K562 (cell line): ENCODE data around the gene RNF112. TPM values are rescaled to one million over a fixed set of nuclear protein-coding genes. Genes with fewer than 3 reads are reported as not detected.

Experiments used
- ATAC-seq: fragments of 200-7000 bp; cut with Tn5 transposase; 3 replicates; pipeline ENCODE4 v1.9.1; 2020; ENCODE audit warnings: moderate library complexity
- BruUV-seq: library from RNA; stranded (reverse); fragments of 400-500 nt; replicated peaks from 2 replicates; lab custom pipeline; 2021; lab: Mats Ljungman, UMichigan
- CTCF ChIA-PET: fragments of 300-600 bp; formaldehyde crosslinking; extraction: SDS; loops from one replicate; lab custom pipeline; 2021; ENCODE audit warnings: low intra/inter-chr PET ratio; lab: Yijun Ruan, JAX
- POLR2A ChIA-PET: fragments of 300-600, 350-650 bp; sonication (Branson Sonifier 250); formaldehyde crosslinking; extraction: SDS; loops from one replicate; lab custom pipeline; 2021; ENCODE audit warnings: antibody characterized with exemption, inconsistent platforms; lab: Yijun Ruan, JAX
- DNase-seq, 4 experiments: peaks; one replicate each; pipeline versions ENCODE4 v3.0.0 to v3.0.0-alpha.2; 2011 to 2018; ENCODE audit warnings: low spot score in 3 of 4, mixed read lengths in 3 of 4; ENCODE audit errors: extremely low read depth in 1 of 4
- FAIRE-seq: peaks from 2 replicates; lab custom pipeline; 2011; peaks lifted over from hg19 to GRCh38; lab: Jason Lieb, UNC
- H2AFZ ChIP-seq: 2 replicates; pipeline ENCODE4 v1.6.0; 2011; ENCODE audit warnings: low read depth, low read length, control low read depth, inconsistent platforms
- H3K27ac ChIP-seq: fragments of 200-600 bp; 3 replicates; pipeline ENCODE4 v1.8.0; 2011; ENCODE audit warnings: low read depth, mild to moderate bottlenecking, control low read depth, inconsistent platforms, low read length, moderate library complexity, mixed read lengths; ENCODE audit errors: extremely low read depth
- H3K27me3 ChIP-seq, 2 experiments: fragments of 300-600 bp in 1 of 2; 2 replicates in 1 of 2; 3 replicates in 1 of 2; pipeline versions ENCODE4 v1.6.0 to v1.8.0; 2011; ENCODE audit warnings: inconsistent platforms in 2 of 2, low read length in 2 of 2, mild to moderate bottlenecking in 1 of 2, mixed read lengths in 1 of 2, moderate library complexity in 1 of 2; ENCODE audit not compliant: control insufficient read depth in 2 of 2, insufficient read depth in 2 of 2
- H3K36me3 ChIP-seq: fragments of 300-600 bp; 3 replicates; pipeline ENCODE4 v1.8.0; 2011; ENCODE audit warnings: mild to moderate bottlenecking, low read length, inconsistent platforms; ENCODE audit not compliant: control insufficient read depth, insufficient read depth
- H3K4me1 ChIP-seq, 2 experiments: fragments of 200-600 bp in 1 of 2; replicated peaks in 1 of 2; 2 replicates in 1 of 2; 3 replicates in 1 of 2; pipeline versions ENCODE4 v1.5.1 to v1.8.0; 2011; ENCODE audit warnings: inconsistent platforms in 2 of 2, low read length in 2 of 2, mild to moderate bottlenecking in 1 of 2, mixed read lengths in 1 of 2, moderate library complexity in 1 of 2; ENCODE audit not compliant: control insufficient read depth in 2 of 2, insufficient read depth in 2 of 2
- H3K4me2 ChIP-seq: 2 replicates; pipeline ENCODE4 v1.6.1; 2011; ENCODE audit warnings: low read length, control low read depth, inconsistent platforms, mixed read lengths; ENCODE audit not compliant: insufficient read depth
- H3K4me3 ChIP-seq: fragments of 200-600 bp; sonication (generic), shearing (Covaris generic); 2 replicates; pipeline ENCODE4 v1.5.1; 2016; ENCODE audit warnings: control low read depth, inconsistent platforms
- H3K79me2 ChIP-seq: fragments of 200-600 bp; 3 replicates; pipeline ENCODE4 v1.8.0; 2011; ENCODE audit warnings: low read length, inconsistent platforms; ENCODE audit not compliant: control insufficient read depth, insufficient read depth
- H3K9ac ChIP-seq, 2 experiments: 2 replicates each; pipeline versions ENCODE4 v1.6.0 to v1.6.1; 2011; ENCODE audit warnings: low read depth in 2 of 2, low read length in 2 of 2, control low read depth in 1 of 2, inconsistent platforms in 1 of 2, mild to moderate bottlenecking in 1 of 2, mixed read lengths in 1 of 2; ENCODE audit not compliant: insufficient read depth in 1 of 2
- H3K9me1 ChIP-seq: one replicate; pipeline ENCODE4 v1.6.0; 2011; ENCODE audit warnings: inconsistent platforms, mild to moderate bottlenecking, low read length, moderate library complexity; ENCODE audit not compliant: control insufficient read depth, insufficient read depth
- H3K9me3 ChIP-seq: replicated peaks from 2 replicates; pipeline ENCODE4 v1.5.1; 2011; ENCODE audit warnings: low read depth, low read length, inconsistent platforms; ENCODE audit not compliant: control insufficient read depth, insufficient read depth
- H4K20me1 ChIP-seq: replicated peaks from 2 replicates; pipeline ENCODE4 v1.6.1; 2011; ENCODE audit warnings: low read length, inconsistent platforms, mixed read lengths; ENCODE audit not compliant: control insufficient read depth, insufficient read depth
- BRD4 ChIP-seq: fragments of 200-600 bp; sonication (generic); IDR thresholded peaks from 2 replicates; pipeline ENCODE4 v1.6.1; 2017; ENCODE audit warnings: inconsistent platforms
- HDAC2 ChIP-seq: fragments of 450-650 bp; IDR thresholded peaks from 2 replicates; pipeline ENCODE4 v1.6.1; 2016; ENCODE audit warnings: mild to moderate bottlenecking
- HDAC8 ChIP-seq: fragments of 450-650 bp; IDR thresholded peaks from 2 replicates; pipeline ENCODE4 v1.6.1; 2016; ENCODE audit warnings: mild to moderate bottlenecking, missing genetic modification characterization, moderate library complexity, missing compliant biosample characterization
- HMG20B ChIP-seq: fragments of 250-450 bp; sonication (Bioruptor Pico); IDR thresholded peaks from 2 replicates; pipeline ENCODE4 v1.5.0; 2021; ENCODE audit warnings: mild to moderate bottlenecking
- NFYB ChIP-seq: IDR thresholded peaks from 2 replicates; pipeline ENCODE4 v1.6.1; 2011; ENCODE audit warnings: mild to moderate bottlenecking, moderate library complexity; ENCODE audit not compliant: insufficient read length; ENCODE audit errors: extremely low read depth
- PRPF4 ChIP-seq: fragments of 200-400 bp; formaldehyde crosslinking; IDR thresholded peaks from one replicate; pipeline ENCODE4 v1.6.1; 2017; ENCODE audit warnings: low read length, low read depth, mild to moderate bottlenecking; ENCODE audit not compliant: insufficient read depth, poor library complexity, severe bottlenecking
- SAP30 ChIP-seq: fragments of 200-600 bp; sonication (generic); IDR thresholded peaks from 2 replicates; pipeline ENCODE4 v1.6.1; 2012; ENCODE audit warnings: borderline replicate concordance, low read depth, mild to moderate bottlenecking, moderate library complexity, low read length, control low read depth, inconsistent platforms; ENCODE audit not compliant: insufficient read depth, poor library complexity, severe bottlenecking
- SREBF2 ChIP-seq: sonication (generic); formaldehyde crosslinking; IDR thresholded peaks from 2 replicates; pipeline ENCODE4 v1.4.0; 2020; ENCODE audit warnings: mild to moderate bottlenecking, missing genetic modification reagents
- ZBTB12 ChIP-seq: fragments of 250-450 bp; sonication (Bioruptor Pico); IDR thresholded peaks from 2 replicates; pipeline ENCODE4 v1.4.0; 2020
- ZBTB7A ChIP-seq: IDR thresholded peaks from 2 replicates; pipeline ENCODE4 v1.6.1; 2011; ENCODE audit warnings: low read depth, mild to moderate bottlenecking, low read length, moderate library complexity, borderline replicate concordance; ENCODE audit not compliant: control insufficient read depth
- ZEB2 ChIP-seq: fragments of 450-650 bp; IDR thresholded peaks from 2 replicates; pipeline ENCODE4 v1.6.1; 2016
- WGBS: fragments of 100-300 bp; shearing (Covaris generic); methylation state at CpG from one replicate; pipeline ENCODE4 v1.1.6; 2016; ENCODE audit warnings: low coverage, mixed read lengths; ENCODE audit not compliant: insufficient coverage; ENCODE audit errors: missing lambda C conversion rate; 5-methylcytosine and 5-hydroxymethylcytosine counted together
- in situ Hi-C: fragments of 300-500 bp; cut with MboI; formaldehyde crosslinking; loops from 4 replicates; pipeline ENCODE4 v1.15.0; 2018; ENCODE audit warnings: inconsistent platforms, mixed read lengths
- intact Hi-C: fragments of 100-400 bp; cut with micrococcal nuclease; formaldehyde crosslinking; loops from 2 replicates; pipeline ENCODE4 v1.14.2; 2022
- polyA plus RNA-seq, 8 experiments: library from polyadenylated mRNA; depleted of rRNA in 4 of 8; stranded (reverse) in 5 of 8; unstranded in 3 of 8; fragments of >200 nt; fragmentation: Nextera tagmentation in 2 of 8; fragmentation: Illumina TruSeq in 1 of 8; extraction: Ambion mirVana in 2 of 8; extraction: Trizol in 1 of 8; gene quantifications; 2 replicates each; pipeline versions ENCODE4 v1.2.1 to v1.2.3, GENCODE V29; 2011 to 2014; ENCODE audit warnings: inconsistent platforms in 1 of 8, missing spikeins in 1 of 8
- total RNA-seq, 7 experiments: library from RNA; depleted of rRNA in 6 of 7; stranded (reverse); fragments of >200 nt in 6 of 7; fragmentation: Illumina TruSeq in 2 of 7; extraction: Trizol in 2 of 7; gene quantifications; 2 replicates each; pipeline versions ENCODE4 v1.2.1 to v1.2.3, GENCODE V29; 2011 to 2021; ENCODE audit warnings: low replicate concordance in 1 of 7

The RNF112 gene
- total and polyA plus RNA-seq, 9 of the 15 experiments (the other 6 are each of a cell fraction or from before 2014, with no cell fraction given) = 0.05 TPM; not detected in 8

GRCh38 chr17:19415311-19415710 is 4.3 kb downstream of the RNF112 start:
- Histone ChIP-seq H3K79me2 (no peaks in the 10 kb centered on the region), H3K27ac (no peak overlapping the region), H2AFZ (no peak overlapping the region), H3K9ac (no peak overlapping the region), H3K4me2 (no peak overlapping the region), H3K9me1 (no peaks in the 10 kb centered on the region), H3K36me3 (no peaks in the 10 kb centered on the region), H3K27me3 (peaks cover 5 to 67% of the 10 kb centered on the region in 2 experiments; a peak in 4 of 5 replicates), H3K9me3 (no peaks in the 10 kb centered on the region), H4K20me1 (no peaks in the 10 kb centered on the region), H3K4me3 (no peak overlapping the region), H3K4me1 (no peaks in the 10 kb centered on the region)
- TF ChIP-seq HMG20B (CRISPR knock-in tag) (no peak), HDAC8 (tag) (no peak), ZBTB12 (no peak), NFYB (no peak), SREBF2 (no peak), BRD4 (no peak), HDAC2 (no peak), PRPF4 (no peak), ZEB2 (no peak), SAP30 (no peak), ZBTB7A (no peak)
- ChIA-PET POLR2A (no interaction called here), CTCF (no interaction called here)
- in situ Hi-C loops (no loop called here), intact Hi-C loops (no loop called here)
- no TSS peak for BruUV-seq
- WGBS = 0% methylated on average over 5 of the region's 13 CpGs
- ATAC-seq (no peak), DNase-seq (no peak), FAIRE-seq (no peak)
